Right atrium auricular region (tissue), 2 donors: ENCODE results near the gene SPDYC. TPM values are rescaled to one million over a fixed set of nuclear protein-coding genes. Genes with fewer than 3 reads are reported as not detected.

Experiments
- DNase-seq: peaks from one replicate; pipeline ENCODE4 v3.0.0-alpha.2; 2019; ENCODE audit warnings: low spot score
- H3K27ac ChIP-seq, 2 donors: fragments of 200-600 bp; sonication (generic); 1 replicate in 1 of 2; 2 replicates in 1 of 2; pipeline ENCODE4 v1.5.1; 2016 to 2019
- H3K27me3 ChIP-seq, 2 donors: fragments of 200-600 bp; sonication (generic); one replicate each; pipeline versions ENCODE4 v1.5.1 to v1.6.0; 2017 to 2019
- H3K36me3 ChIP-seq: fragments of 200-600 bp; sonication (generic); one replicate; pipeline ENCODE4 v1.5.1; 2016
- H3K4me1 ChIP-seq, 2 donors: fragments of 200-600 bp; sonication (generic); one replicate each; pipeline versions ENCODE4 v1.5.1 to v1.6.0; 2017 to 2019
- H3K4me3 ChIP-seq, 2 donors: fragments of 200-600 bp; sonication (generic); 1 replicate in 1 of 2; 2 replicates in 1 of 2; pipeline ENCODE4 v1.5.1; 2017 to 2019; ENCODE audit warnings: mild to moderate bottlenecking in 1 of 2, moderate library complexity in 1 of 2
- H3K9me3 ChIP-seq, 2 donors: fragments of 200-600 bp; sonication (generic); one replicate each; pipeline ENCODE4 v1.5.1; 2019
- total RNA-seq, 2 donors: library from RNA; depleted of rRNA; stranded (reverse); fragments of >200 nt; gene quantifications; one replicate each; pipeline ENCODE4 v1.1.0, GENCODE V29; 2016
- TF ChIP-seq, protein P1 (sequence below), 2 donors: fragments of 200-600 bp; sonication (generic); IDR thresholded peaks; one replicate each; pipeline ENCODE4 v1.5.1; 2019; ENCODE audit warnings: antibody characterized with exemption in 2 of 2

Gene SPDYC
- total RNA-seq, 2 donors from 2014 or later = not detected

DNA sequence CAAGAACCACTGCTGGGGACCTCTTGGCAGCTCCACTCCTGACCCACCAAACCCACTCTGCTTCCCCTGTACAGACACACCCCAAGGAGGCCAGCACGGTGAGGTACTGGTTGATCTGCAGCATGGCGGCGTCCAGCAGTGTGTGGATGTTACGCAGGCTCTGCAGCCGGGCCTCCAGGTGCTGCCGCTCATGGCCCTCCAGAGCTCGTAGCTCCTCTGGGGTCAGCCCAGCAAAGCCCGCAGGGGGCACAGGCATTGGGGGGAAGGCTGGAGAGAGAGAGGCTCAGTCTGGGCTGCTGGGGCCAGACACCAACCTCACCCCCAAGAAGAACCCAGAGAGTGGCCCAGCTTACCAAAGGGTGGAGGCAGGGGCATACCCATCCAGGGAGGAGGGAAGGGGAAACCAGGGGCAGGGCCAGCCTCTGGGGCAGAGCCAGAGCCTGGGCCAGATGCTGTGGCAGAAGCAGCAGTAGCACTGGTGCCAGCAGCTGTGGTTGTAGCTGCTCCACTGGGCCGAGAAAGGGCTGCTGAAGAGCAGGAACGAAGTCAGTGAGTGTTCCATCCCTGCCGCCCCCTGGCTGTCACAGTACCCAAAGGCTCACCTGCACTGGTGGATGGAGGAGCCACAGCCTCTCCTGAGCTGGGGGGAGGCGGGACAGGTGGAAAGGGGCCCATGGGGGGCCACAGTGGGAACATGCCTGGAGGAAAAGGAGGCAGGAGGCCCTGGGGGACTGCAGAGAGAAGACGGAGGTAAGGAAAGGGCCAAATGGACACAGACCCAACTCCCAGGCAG is 40.2 kb upstream of the SPDYC start:
- TF ChIP-seq, protein P1, sequence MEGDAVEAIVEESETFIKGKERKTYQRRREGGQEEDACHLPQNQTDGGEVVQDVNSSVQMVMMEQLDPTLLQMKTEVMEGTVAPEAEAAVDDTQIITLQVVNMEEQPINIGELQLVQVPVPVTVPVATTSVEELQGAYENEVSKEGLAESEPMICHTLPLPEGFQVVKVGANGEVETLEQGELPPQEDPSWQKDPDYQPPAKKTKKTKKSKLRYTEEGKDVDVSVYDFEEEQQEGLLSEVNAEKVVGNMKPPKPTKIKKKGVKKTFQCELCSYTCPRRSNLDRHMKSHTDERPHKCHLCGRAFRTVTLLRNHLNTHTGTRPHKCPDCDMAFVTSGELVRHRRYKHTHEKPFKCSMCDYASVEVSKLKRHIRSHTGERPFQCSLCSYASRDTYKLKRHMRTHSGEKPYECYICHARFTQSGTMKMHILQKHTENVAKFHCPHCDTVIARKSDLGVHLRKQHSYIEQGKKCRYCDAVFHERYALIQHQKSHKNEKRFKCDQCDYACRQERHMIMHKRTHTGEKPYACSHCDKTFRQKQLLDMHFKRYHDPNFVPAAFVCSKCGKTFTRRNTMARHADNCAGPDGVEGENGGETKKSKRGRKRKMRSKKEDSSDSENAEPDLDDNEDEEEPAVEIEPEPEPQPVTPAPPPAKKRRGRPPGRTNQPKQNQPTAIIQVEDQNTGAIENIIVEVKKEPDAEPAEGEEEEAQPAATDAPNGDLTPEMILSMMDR (IDR thresholded peaks at IDR 0.05) = no peak
- DNase-seq = no peak
- H3K4me3 ChIP-seq = no peak overlapping the region
- H3K36me3 ChIP-seq = peaks cover 80% of the 10 kb centered on the region
- peaks cover 0 to 24% of the 10 kb centered on the region in 2 donors for H3K4me1 ChIP-seq
- H3K9me3 ChIP-seq = no peaks in the 10 kb centered on the region
- H3K27me3 ChIP-seq = no peaks in the 10 kb centered on the region
- H3K27ac ChIP-seq = no peak overlapping the region

DNA sequence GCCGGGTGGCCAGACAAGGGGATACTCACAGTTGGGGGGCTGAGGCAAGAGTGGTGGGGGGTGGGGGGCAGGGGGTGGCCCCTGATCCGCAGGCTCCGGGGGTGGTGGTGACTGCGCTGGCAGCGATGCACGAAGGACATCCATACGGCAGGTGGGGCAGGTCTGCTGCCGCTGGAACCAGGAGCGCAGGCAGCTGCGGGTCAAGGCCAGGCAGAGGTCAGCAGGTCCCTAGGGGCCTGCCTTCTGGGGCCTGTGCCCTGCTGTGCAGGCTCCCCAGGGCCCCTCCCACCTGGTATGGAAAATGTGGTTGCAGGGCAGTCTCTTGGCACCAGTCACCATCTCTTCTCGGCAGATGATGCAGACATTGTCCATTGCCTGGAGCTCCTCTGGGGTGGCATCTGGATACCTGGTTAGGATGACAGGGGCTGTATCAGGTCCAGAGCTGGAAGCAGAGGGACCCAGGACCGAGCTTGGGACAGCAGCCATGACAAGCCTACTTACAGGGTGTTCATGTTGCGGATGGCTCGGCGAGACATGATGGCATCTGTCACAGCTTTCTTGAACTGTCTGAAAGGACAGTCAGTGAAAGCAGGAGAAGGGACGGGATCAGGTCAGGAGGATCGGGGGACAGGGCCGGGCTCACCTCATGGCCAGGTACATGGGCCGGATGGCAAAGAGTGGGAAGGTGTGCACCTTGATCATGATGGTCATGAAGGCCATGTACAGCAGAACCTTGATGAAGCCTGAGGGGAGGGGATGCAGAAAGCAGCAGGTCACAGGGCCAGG is 39.2 kb upstream of the SPDYC start:
- no peak for DNase-seq
- Histone ChIP-seq H3K4me1 (peaks cover 0 to 30% of the 10 kb centered on the region in 2 donors), H3K9me3 (no peaks in the 10 kb centered on the region), H3K36me3 (peaks cover 71% of the 10 kb centered on the region), H3K4me3 (no peak overlapping the region), H3K27ac (no peak overlapping the region), H3K27me3 (no peaks in the 10 kb centered on the region)
- TF ChIP-seq, protein P1 (IDR thresholded peaks at IDR 0.05) = no peak

DNA sequence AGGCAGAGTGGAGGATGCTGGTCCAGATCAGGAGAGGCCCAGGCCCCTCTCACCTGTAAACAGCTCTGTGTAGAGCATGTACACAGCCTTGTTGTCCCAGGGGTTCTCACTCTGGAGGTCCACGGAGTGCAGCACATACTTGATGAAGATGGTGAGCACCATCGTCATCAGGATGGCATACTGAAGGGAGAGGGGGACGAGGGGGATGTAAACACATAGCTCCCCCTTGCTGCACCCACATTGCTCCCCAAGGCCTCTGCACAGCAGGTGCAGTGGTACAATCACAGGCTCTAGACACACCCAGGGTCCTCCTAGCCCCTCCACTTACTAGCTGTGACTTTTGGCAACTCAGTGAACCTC is 38.6 kb upstream of the SPDYC start:
- peaks cover 65% of the 10 kb centered on the region for H3K36me3 ChIP-seq
- H3K4me3 ChIP-seq = no peak overlapping the region
- H3K27ac ChIP-seq = no peak overlapping the region
- no peaks in the 10 kb centered on the region for H3K9me3 ChIP-seq
- TF ChIP-seq, protein P1 (IDR thresholded peaks at IDR 0.05) = no peak
- H3K27me3 ChIP-seq = no peaks in the 10 kb centered on the region
- DNase-seq = no peak
- peaks cover 0 to 35% of the 10 kb centered on the region in 2 donors for H3K4me1 ChIP-seq

DNA sequence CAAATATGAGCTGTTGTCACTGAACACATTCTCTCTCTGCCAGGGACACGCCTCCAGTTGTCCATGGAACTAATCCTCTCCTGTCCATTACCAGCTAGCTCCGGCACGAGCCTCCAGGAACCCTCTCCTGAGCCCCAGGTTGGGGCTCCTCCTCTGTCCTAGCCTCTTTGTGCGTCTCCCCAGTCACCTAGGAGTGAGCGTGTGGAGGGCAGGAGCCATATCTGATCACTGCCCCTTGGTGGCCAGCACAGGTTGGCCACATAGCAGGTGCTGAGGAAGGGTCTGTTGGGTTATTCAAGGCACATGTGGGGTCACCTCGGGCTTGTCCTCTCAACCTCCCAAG is 38.2 kb upstream of the SPDYC start:
- Histone ChIP-seq H3K36me3 (peaks cover 60% of the 10 kb centered on the region), H3K4me1 (peaks cover 0 to 35% of the 10 kb centered on the region in 2 donors), H3K27ac (no peak overlapping the region), H3K4me3 (no peak overlapping the region), H3K27me3 (no peaks in the 10 kb centered on the region), H3K9me3 (no peaks in the 10 kb centered on the region)
- DNase-seq = no peak
- TF ChIP-seq, protein P1 (IDR thresholded peaks at IDR 0.05) = no peak

DNA sequence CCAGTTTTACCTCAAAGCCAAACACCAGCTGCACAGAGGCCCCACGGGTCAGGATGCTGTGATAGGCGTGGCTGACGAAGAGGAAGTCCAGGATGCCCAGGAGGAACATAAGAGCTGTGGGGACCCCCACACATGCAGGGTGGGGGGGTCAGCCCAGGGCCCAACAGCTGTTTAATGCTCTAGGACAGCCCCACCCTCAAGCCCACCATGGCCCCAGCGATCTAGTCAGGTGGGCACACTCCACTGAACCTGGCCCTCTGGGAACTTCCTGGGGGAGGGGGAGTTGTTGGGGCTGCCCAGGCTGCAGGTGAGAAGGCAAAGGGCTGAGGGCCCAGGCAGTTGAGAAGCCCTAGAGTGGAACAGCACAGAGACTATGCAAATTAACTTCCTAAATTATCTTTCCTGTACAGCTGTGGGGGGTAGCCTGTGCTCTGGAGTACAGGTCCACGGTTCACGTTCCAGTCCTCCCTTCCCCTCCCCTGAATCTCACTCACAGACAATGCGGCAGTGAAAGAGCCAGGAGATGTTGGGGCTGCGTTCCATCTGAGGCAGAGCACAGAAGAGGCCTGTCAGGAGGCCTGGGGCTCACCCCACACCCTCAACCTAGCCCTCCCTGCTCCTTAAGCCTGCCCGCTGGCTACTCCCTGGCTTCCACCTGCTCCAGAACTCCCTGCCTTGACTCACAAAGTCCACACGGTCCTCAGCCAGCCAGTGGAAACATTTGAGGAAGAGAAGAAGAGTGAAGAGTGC is 37.6 kb upstream of the SPDYC start:
- Histone ChIP-seq H3K4me1 (peaks cover 0 to 35% of the 10 kb centered on the region in 2 donors), H3K4me3 (no peak overlapping the region), H3K27ac (no peak overlapping the region), H3K27me3 (no peaks in the 10 kb centered on the region), H3K36me3 (peaks cover 55% of the 10 kb centered on the region), H3K9me3 (no peaks in the 10 kb centered on the region)
- TF ChIP-seq, protein P1 (IDR thresholded peaks at IDR 0.05) = no peak
- DNase-seq = no peak
